Kasumi-1 (cell line): Measurements from ENCODE around the gene SMTN.
"Not testable (repeated sequence)": the region's sequence is repeated elsewhere in the genome, so short reads cannot be mapped to it uniquely, and the experiment has no call there.

Experiments used
- DNase-seq, 2 experiments: peaks; one replicate each; lab custom pipeline; 2025; lab: John Stamatoyannopoulos, UW

Gene SMTN

GRCh38 chr22:31104869-31105268, 23.8 kb downstream of the SMTN start:
- DNase-seq: no peak

GRCh38 chr22:31105282-31105929, 24.3 kb downstream of the SMTN start:
- no peak for DNase-seq

- DNase-seq: no peak
Measured at GRCh38 chr22:31106001-31106571, 25.0 kb downstream of the SMTN start.

GRCh38 chr22:31106731-31107177, 25.6 kb downstream of the SMTN start:
- DNase-seq: no peak

- peak; percentile 85 to 88 for DNase-seq
Measured at GRCh38 chr22:31107178-31107893, 26.2 kb downstream of the SMTN start, which contains the start of gene SELENOM. Gene SELENOM, minus strand, starts transcription at chr22:31107568. Its CDS starts 63 bp downstream, at chr22:31107505.

- no peak for DNase-seq
Measured at GRCh38 chr22:31107894-31108218, 26.7 kb downstream of the SMTN start.

- not testable (repeated sequence) for DNase-seq
Measured at GRCh38 chr22:31112547-31113091, 31.5 kb downstream of the SMTN start.

- DNase-seq: no peak
Measured at GRCh38 chr22:31118046-31118820, 37.1 kb downstream of the SMTN start.

GRCh38 chr22:31119026-31119717, 38.1 kb downstream of the SMTN start:
- DNase-seq: no peak

- no peak for DNase-seq
Measured at GRCh38 chr22:31120230-31120629, 39.1 kb downstream of the SMTN start.

- no peak for DNase-seq
Measured at GRCh38 chr22:31120642-31121041, 39.5 kb downstream of the SMTN start.

- DNase-seq: no peak
Measured at GRCh38 chr22:31121403-31121802, 40.3 kb downstream of the SMTN start.

GRCh38 chr22:31122196-31122531, 41.0 kb downstream of the SMTN start:
- no peak for DNase-seq

GRCh38 chr22:31122532-31123291, 41.6 kb downstream of the SMTN start, which contains the start of gene INPP5J:
Gene INPP5J, plus strand, starts transcription at chr22:31122966. Its CDS starts 49 bp downstream, at chr22:31123015.
- DNase-seq: no peak

GRCh38 chr22:31123292-31123602, 42.1 kb downstream of the SMTN start:
- DNase-seq: no peak

- no peak for DNase-seq
Measured at GRCh38 chr22:31124290-31124689, 43.2 kb downstream of the SMTN start.

GRCh38 chr22:31124811-31125465, 43.8 kb downstream of the SMTN start:
- DNase-seq: no peak

- no peak for DNase-seq
Measured at GRCh38 chr22:31125521-31126117, 44.5 kb downstream of the SMTN start.

- no peak for DNase-seq
Measured at GRCh38 chr22:31126128-31126868, 45.2 kb downstream of the SMTN start.

- DNase-seq: no peak
Measured at GRCh38 chr22:31126869-31127175, 45.7 kb downstream of the SMTN start.
